T follicular helper cell (primary cell): Measurements from ENCODE around the gene SLC6A8.

ENCODE experiments used
- DNase-seq: peaks from one replicate; pipeline ENCODE4 v3.0.0-alpha.2; 2020; ENCODE audit warnings: low read depth

Gene SLC6A8

DNA sequence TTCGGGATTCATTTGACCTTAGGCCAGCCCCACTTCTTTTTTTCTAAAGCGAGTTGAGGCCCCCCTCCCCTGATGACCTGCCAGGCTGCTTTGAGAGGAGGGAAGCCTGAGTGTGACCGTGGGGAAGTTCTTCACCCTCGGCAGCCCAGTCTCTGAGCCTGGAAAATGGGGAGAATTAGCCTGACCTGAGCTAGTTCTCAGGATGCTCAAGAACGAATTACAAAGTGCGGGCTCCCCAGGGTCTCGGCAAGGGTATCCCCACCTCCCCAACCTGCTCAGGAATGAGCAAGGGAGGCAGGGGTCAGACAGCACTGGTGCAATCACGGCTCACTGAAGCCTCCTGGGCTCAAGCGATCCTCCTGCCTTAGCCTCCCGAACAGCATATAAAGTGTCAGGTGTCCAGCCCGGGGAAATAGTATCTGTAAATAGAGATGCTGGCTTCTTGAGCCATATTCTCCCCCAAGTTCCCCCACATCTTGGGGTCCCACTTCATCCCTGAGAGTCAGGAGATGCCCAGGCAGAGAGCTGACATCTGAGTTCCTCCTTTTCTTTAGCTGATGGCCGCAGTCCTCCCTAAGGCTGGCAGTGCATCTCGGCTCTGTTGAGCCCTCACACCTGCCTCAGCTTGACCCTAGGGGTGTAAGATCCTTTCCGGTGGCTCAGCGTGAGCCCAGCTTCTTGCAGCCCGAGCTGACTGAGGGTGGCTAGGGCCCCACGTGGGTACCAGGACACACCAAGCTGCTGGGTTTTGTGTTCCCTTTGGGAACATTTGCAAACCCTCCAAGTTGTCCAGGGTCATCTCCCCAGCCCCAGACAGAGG is 39.2 kb upstream of the SLC6A8 start:
- DNase-seq: no peak

DNA sequence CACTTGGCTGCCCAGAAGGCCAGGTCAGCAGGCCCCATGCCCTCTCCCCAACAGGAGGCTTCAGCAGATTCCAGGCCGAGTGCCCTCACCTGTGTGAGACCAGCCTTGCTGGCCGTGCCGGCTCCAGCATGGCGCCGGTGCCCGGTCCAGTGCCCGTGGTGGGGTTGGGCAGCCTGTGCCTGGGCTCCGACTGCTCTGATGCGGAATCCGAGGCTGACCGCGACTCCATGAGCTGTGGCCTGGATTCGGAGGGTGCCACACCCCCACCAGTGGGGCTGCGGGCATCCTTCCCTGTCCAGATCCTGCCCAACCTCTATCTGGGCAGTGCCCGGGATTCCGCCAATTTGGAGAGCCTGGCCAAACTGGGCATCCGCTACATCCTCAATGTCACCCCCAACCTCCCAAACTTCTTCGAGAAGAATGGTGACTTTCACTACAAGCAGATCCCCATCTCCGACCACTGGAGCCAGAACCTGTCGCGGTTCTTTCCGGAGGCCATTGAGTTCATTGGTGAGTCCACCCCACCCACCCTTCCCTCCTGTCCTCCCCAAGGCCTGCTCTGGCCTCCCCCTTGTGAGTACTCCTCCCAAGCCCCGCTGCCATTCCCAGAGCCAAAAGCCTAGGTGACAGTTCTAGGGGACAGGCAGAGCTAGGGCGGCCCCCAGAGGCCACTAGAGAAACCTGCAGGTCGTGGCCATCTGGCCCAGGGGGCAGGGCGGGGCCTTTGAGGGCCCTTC is 38.4 kb upstream of the SLC6A8 start:
- no peak for DNase-seq

DNA sequence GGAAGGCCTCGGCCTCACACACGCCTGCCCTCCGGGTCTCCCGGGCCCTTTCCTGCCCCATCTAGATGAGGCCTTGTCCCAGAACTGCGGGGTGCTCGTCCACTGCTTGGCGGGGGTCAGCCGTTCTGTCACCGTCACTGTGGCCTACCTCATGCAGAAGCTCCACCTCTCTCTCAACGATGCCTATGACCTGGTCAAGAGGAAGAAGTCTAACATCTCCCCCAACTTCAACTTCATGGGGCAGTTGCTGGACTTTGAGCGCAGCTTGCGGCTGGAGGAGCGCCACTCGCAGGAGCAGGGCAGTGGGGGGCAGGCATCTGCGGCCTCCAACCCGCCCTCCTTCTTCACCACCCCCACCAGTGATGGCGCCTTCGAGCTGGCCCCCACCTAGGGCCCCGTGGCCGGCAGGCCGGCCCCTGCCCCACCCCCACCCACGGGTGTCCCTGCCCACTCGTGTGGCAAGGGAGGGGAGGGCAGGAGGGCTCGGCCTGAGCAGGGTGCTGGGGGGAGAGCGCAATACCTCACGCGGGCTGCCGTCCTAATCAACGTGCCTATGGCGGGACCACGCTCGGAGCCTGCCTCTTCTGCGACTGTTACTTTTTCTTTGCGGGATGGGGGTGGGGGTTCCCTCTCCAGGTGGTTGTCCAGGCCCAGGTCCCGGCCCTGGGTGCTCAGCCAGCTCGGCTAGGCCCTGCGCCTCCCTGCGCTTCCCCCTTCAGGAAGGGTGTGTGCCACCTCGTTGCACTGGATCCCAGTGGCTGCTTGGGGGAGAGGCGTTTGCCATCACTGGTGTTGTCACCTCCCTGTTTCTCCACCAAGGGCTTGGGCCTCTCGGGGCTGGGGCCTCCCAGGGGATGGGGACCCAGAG is 37.6 kb upstream of the SLC6A8 start:
- no peak for DNase-seq

DNA sequence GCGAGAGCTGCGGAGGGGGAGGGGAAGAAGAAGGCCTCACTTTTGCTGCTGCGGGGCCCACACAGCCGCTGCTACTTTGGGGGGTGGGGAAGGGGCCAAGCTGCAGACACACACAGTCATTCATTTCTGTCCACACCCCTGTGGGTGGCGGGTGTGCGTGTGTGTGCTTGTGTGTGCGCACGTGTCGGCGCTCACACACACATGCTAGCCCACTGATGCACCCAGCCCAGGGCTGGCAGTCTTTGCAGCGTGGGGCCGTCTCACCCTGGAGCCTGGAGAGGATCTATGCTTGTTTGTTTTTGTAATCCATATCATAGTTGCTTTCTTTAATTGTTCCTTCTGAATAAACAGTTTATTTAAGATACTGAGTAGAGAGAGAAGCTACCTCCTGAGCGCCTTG is 36.8 kb upstream of the SLC6A8 start:
- no peak for DNase-seq

DNA sequence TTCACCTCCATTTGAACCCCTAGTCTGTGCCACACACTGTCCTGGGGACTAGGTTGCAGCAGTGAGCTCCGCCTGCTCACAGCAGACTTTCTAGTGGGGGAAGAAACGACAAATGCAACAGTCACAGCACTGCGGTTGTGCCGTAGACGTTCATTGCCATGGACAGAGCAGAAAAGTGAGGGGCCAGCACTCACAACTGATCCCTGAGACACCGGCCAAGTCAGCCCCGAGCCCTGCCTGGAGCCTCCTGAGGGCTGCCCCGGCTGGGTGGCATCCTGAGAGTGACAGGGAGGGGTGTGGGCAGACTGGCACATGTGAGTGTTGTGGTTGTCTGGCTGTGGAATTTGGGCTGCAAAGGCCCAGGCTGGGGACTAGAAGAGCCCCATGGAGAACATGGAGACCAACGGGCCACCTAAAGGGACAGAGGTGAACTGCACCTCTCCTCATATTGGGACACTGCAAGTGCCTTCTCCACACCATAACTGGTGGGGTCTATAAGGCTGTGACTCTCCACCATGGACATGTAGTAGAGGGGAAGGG is 36.1 kb upstream of the SLC6A8 start:
- DNase-seq: no peak

DNA sequence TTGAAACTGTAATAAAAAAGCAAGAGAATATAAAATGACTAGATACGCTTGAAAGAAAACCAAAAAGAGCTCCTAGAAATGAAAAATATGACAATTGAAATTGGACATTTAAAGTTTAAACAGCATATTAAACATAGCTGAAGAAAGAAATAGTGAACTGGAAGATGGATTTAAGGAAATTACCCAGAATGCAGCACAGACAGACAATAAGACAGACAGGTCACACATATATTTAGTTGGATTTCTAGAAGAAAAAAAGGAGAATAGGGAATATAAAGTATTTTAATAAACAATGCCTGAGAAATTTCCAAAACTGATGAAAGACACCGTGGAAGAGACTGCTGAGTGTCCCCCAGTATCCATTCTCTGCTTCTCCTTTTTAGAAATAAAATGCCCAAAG is 34.2 kb upstream of the SLC6A8 start:
- DNase-seq: no peak

DNA sequence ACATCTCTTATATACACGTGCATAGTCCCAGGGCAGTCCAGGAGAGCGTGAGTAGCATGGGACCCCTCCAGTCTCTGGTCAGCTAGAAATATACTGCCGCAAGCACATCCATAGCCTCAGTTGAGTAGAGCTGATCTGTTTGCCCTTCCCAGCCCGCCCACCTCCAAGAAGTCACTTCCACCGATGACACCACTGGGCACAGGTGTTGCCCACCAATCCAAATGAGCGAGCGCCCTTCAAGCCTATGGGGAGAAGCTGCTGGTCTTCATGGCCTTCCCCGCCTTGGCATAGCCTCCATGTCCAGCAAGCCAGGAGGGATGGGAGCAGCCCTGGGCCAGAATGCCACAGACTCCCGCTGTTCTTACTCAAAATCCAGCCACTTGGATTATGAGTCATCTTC is 30.6 kb upstream of the SLC6A8 start:
- no peak for DNase-seq

DNA sequence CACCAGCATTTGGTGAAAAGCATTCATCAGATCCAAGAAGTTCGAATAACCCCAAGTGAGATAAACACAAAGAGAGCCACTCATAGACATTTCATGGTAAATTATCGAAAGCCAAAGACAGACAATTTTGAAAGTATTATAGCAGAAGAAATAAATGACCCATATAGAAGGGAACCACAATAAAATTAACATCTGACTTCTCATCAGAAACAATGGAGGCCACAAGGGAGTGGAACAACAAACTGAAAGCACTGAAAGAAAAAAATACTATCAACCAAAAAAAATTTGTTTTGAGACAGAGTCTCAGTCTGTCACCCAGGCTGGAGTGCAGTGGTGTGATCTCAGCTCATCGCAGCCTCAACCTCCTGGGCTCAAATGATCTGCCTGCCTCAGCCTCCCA is 28.5 kb upstream of the SLC6A8 start:
- DNase-seq: no peak

DNA sequence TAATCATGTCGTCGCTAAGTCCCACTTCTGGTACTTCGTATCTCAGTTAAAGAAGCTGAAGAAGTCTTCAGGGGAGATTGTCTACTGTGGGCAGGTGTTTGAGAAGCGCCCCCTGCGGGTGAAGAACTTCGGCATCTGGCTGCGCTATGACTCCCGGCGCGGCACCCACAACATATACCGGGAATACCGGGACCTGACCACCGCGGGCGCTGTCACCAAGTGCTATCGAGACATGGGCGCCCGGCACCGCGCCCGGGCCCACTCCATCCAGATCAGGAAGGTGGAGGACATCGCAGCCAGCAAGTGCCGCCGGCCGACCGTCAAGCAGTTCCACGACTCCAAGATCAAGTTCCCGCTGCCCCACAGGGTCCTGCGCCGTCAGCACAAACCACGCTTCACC is 25.5 kb upstream of the SLC6A8 start:
- peak; percentile 33 for DNase-seq

DNA sequence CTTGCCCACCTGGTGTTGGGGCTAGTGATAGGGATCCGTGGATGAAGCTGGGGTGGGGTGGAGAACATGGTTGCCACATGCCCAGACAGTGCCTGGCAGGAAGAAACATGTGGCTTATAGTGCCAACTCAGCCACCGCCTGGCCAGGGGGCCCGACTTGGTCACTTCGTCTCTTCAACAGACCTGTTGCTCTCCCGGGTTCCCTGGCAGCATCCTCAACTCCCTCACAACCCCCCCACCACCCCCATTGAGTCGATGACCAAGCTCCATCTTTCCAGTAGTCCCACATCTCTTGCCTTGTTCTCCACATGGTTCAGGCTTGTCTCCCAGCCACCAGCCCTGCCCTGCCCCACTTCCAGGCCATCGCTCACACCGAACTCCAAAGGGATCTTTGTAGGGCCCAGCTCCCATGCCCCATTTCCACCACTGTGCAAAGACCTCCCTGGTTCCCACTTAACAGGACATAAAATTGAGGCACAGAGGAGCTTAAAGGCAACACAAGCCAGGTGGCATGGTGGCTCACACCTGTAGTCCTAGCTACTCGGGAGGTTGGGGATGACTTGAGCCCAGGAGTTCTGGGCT is 21.9 kb upstream of the SLC6A8 start:
- no peak for DNase-seq

DNA sequence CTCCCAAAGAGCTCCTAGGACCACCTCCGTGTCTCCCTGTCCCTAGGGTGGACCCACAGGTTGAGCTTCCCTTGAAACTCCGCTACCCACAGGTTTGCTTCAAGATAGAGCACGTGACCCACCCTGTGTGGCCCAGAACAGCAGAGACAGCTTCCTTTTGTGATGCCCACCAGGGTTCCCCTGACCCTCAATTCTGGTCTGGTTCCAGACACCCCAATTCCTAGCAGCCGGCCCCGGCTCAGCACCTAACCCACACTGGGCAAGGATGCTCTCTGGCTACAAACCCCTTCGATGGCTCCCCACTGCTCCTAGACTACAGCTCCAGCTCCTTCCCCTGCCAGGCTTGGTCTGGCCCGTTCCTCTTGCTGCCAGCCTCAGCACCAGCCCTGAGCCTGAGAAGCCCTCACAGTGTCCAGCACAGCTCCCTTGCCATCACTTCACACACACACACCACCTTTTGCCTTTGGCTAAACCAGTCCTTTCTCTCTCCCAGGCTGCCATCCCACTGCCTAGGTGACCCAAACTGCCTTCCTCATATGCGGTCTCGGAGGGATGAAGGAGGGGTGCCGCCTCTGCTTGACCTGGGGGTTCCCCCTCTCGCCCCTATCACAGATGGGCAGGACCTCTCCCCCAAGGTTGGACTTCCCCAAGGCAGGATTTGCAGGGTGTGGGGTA is 20.3 kb upstream of the SLC6A8 start:
- no peak for DNase-seq

DNA sequence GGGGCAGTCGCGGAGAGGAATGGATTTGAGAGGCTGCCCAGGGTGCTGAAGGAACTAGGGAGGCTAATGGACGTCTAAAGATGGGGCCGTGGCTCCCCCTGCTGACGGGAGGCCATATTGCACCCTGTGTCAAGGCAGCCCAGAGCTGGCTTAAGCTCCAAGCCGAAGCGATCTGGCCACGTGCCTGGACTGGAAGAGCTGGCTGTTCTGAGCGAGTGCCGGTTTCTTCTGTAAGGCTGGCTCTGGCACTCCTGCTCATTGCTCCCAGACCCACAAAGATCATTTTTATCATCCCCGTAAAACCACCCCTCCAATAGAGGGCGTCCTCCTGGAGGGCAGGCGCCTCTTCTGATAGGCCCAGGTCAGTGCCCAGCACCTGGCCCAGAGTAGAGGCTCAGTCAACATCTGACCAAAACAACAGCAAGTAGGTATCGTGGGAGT is 19.8 kb upstream of the SLC6A8 start:
- peak; percentile 61 for DNase-seq

DNA sequence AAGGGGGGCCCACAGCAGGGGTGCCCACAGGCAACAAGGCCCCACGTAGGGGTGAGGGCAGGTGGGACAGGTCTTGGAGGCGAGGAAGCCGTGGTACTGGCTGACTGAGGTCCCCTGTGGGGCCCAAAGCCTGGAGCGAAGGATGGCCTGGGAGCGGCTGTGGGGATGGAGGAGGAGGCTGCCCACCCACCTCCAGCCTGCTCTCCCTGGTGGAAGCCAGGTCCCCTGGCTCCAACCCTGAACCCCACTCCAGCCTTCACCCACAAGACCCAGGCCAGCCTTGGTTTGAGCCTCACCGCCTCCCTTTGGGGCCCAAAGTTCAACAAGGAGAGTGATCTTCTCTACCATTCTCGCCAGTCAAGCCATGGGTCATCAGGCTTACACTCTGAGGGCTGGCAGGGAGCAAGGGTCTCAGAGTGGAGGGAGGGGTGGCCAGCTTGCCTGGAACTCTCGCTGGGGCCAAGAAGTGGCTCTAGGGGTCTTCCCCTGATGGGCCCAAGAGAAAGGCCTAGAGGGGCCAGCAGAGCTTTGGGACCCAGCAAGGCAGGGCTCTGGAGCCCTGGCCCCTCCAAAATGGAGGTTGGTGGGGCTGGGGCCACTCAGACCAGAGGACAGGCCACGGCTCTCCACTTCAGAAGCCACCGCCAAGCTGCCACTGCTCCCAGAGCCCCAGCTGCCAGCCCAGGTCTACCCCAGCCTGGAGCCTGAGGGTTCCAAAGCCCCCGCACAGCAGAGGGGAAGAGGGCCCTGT is 19.1 kb upstream of the SLC6A8 start:
- DNase-seq: no peak

DNA sequence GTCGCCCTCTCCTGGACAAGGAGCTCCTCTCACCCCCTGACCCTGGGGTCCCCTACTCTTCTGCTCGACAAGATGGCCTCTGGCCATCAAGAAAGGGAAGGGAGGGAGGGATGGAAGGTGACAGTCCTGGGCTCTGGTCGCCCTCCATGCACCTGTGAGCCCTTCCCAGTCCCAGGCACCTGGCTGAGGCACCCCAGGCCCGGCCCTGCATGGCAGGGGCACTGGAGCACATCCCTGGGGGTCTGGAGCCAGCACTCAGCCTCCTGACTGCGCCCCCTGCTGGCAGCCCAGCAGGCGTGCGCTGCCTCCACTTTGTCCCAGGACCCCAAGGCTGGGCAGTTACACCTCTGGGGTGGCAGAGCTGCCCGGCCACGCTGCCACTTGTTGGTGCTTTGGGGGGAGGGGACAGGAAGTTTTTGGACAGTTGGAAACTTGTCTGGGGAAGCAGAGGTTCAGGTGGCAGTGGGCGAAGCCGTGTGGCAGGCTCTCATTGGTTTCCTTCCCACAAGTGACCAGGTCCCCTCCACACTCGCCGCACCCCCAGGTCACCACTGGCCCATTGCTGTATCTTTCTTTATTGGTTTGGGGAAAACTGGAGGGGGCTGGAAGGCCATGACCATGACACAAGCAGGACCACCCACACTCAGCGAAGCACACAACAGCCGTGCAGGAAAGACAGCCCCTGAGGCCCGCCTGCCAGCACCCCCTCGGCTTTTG is 18.4 kb upstream of the SLC6A8 start:
- DNase-seq: peak; percentile 22

DNA sequence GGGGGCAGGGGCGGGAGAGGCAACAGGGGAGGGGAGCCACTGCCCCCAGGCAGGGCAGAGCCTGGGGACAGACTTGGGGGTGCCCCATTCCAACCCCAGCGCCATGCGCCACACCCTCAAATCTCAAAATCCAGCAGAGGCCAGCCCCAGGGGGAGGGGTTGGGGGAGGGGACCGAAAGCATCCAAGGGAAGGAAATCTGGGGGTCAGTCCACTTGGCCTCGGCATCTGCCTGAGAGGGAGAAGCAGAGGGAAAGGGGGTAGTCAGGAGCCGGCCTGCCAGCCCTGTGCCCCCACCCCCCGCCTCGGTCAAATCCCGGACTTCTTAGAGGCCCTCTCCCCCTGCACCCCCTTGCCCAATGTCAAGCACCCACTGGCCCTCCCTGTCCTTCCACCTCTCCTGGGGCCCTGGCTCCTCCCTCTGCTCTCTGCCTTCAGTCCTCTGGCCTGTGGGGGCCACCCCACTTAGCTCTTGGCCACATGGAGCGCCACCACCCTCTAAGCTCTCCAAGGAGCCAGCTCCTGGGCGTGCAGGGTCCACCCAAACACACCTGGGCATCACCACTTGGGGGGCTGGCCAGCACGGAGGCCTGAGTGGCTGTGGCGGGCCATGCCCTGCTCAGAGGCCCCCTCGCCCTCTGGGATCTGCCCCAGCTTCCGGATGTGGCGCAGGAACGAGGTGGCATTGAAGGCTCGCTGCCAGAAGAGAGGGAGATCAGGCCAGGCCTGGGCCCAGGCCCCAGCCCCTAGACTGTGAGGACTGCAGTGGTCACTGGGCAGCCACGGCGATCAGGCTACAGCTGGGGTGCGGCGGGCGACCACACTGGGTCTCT is 17.6 kb upstream of the SLC6A8 start:
- no peak for DNase-seq

DNA sequence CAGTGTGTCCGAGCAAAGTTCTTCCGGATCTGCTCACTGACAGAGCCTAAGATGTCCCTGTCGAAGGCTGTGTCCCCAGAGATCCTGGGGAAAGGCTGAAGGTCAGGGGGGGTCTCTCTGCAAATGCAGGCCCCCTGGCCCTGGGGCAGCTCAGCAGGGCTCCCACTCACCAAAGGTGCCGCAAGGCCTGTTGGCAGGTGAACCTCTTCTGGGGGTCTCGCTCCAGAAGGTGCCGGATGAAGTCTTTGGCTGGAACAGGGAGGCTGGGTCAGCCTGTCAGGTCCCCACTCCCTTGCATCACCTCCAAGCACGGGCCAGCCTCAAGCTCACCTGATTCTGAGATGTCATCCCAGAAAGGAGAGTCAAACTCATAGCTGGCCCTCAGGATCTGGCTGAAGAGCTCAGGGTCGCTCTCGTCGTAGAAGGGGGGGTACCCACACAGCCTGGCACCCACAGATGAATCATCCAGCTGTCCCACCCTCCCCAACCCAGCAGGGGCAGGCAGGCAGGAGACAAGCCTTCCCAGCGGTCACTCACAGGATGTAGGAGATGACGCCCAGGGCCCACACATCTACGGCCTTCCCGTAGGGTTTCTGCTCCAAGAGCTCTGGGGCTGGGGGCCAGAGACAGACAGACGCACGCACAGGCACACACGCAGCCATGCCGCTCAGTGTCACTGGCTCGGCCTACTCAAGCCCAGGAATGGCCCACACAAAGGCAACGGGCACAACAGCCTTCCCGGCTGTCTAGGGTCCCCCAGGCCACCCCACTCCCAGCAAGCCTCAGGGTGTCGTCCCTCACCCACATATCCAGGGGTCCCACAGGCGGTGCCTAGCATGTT is 16.8 kb upstream of the SLC6A8 start:
- no peak for DNase-seq

DNA sequence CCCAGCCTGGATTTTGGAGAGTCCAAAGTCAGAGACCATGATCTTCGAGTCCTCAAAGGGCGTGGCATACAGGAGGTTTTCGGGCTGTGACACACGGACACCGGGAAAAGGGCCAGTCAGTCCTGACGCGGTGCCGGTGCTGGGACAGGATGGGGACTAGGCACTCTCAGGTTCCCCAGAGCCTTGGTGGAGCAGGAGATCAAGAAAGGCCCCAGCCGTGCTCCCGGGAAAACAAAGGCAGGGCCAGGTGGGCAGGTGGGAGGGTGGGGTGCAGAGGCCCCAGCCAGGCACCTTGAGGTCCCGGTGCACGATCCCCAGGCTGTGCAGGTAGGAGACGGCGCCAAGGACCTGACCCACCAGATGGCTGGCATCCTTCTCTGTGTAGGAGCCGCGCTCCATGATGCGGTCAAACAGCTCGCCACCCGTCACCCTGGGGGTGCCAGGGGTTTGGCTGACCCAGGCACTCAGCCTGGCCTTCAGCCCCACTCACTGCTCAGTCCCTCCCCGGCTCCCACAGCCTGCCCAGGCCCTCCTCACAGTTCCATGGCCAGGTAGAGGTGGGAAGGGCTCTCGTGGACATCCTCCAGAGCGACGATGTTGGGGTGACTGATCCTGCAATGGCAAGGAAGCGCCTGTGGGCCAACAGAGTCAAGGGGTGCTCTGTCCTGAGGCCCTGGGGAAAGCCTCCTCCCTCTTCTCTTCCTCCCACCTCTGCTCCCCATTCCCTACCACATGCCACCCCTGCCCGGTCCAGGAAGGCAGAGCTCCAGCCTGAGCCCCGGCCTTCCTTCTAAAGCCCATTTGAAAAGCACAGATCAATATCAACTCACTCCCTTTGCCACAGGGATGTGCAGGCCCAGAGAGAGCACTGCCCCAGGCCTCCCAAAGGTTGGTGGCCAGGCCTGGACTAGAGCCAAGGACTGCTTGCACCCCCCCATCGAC is 15.9 kb upstream of the SLC6A8 start:
- no peak for DNase-seq
